ENCODE results near the gene LENG1.

DNA sequence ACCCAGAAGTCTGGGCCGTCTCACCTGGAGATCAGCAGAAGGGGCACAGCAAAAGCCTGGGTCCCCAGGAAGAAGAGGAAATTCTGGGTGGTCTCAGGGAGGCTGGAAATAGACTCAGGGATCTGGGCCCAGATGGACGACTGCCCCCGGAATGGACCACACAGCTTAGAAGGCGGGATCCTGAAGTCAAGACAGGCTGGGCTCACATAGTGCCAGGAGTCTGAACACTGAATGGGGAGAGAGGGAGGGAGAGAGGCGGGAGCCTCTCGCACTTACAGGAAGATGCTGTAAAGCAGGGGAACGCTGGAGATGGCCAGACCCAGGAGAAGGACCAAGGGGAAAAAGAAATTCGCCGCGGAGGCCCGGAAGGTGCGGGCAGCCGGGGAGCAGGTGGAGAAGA is 1.3 kb upstream of the LENG1 start:
- TF ChIP-seq, protein P1, sequence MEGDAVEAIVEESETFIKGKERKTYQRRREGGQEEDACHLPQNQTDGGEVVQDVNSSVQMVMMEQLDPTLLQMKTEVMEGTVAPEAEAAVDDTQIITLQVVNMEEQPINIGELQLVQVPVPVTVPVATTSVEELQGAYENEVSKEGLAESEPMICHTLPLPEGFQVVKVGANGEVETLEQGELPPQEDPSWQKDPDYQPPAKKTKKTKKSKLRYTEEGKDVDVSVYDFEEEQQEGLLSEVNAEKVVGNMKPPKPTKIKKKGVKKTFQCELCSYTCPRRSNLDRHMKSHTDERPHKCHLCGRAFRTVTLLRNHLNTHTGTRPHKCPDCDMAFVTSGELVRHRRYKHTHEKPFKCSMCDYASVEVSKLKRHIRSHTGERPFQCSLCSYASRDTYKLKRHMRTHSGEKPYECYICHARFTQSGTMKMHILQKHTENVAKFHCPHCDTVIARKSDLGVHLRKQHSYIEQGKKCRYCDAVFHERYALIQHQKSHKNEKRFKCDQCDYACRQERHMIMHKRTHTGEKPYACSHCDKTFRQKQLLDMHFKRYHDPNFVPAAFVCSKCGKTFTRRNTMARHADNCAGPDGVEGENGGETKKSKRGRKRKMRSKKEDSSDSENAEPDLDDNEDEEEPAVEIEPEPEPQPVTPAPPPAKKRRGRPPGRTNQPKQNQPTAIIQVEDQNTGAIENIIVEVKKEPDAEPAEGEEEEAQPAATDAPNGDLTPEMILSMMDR (IDR thresholded peaks at IDR 0.05): no peak
- TF ChIP-seq POLR2A (IDR thresholded peaks at IDR 0.05) (no peak), EP300 (IDR thresholded peaks at IDR 0.05) (no peak)
